ENCODE data around the gene MAP2.

MAP2 gene

GRCh38 chr2:209713219-209713618 lies 289.4 kb downstream of the MAP2 start:
- DNase-seq (ENCODE audit: low read depth in 2 of 2): no peak

- DNase-seq (ENCODE audit: low read depth in 2 of 2): no peak
These were observed 295.2 kb downstream of the MAP2 start for GRCh38 chr2:209719034-209719433.

GRCh38 chr2:209721497-209721896 lies 297.6 kb downstream of the MAP2 start:
- DNase-seq (ENCODE audit: low read depth in 2 of 2): no peak

GRCh38 chr2:209726311-209726710 lies 302.5 kb downstream of the MAP2 start:
- DNase-seq (ENCODE audit: low read depth in 2 of 2): no peak

GRCh38 chr2:209727077-209727476 lies 303.2 kb downstream of the MAP2 start:
- no peak for DNase-seq (ENCODE audit: low read depth in 2 of 2)

- no peak for DNase-seq (ENCODE audit: low read depth in 2 of 2)
These were observed 311.0 kb downstream of the MAP2 start for GRCh38 chr2:209734805-209735204.

GRCh38 chr2:209741953-209742352 lies 318.1 kb downstream of the MAP2 start:
- DNase-seq (ENCODE audit: low read depth in 2 of 2): no peak

GRCh38 chr2:209753020-209753419 lies 329.2 kb downstream of the MAP2 start:
- no peak for DNase-seq (ENCODE audit: low read depth in 2 of 2)

GRCh38 chr2:209757163-209757562 lies 333.3 kb downstream of the MAP2 start:
- no peak for DNase-seq (ENCODE audit: low read depth in 2 of 2)

GRCh38 chr2:209761566-209761965 lies 337.7 kb downstream of the MAP2 start:
- no peak for DNase-seq (ENCODE audit: low read depth in 2 of 2)

GRCh38 chr2:209762563-209762962 lies 338.7 kb downstream of the MAP2 start:
- no peak for DNase-seq (ENCODE audit: low read depth in 2 of 2)

- DNase-seq (ENCODE audit: low read depth in 2 of 2): no peak
These were observed 339.3 kb downstream of the MAP2 start for GRCh38 chr2:209763106-209763505.

- no peak for DNase-seq (ENCODE audit: low read depth in 2 of 2)
These were observed 342.8 kb downstream of the MAP2 start for GRCh38 chr2:209766613-209767012.

GRCh38 chr2:209767316-209767715 lies 343.5 kb downstream of the MAP2 start:
- DNase-seq (ENCODE audit: low read depth in 2 of 2): no peak

GRCh38 chr2:209768557-209768956 lies 344.7 kb downstream of the MAP2 start:
- no peak for DNase-seq (ENCODE audit: low read depth in 2 of 2)

- no peak for DNase-seq (ENCODE audit: low read depth in 2 of 2)
These were observed 347.8 kb downstream of the MAP2 start, which contains the start of gene UNC80 for GRCh38 chr2:209771474-209772289. Gene UNC80 (plus strand): TSS chr2:209771832. CDS start chr2:209772073, 241 bp downstream.

GRCh38 chr2:209772290-209772685 lies 348.4 kb downstream of the MAP2 start:
- DNase-seq (ENCODE audit: low read depth in 2 of 2): no peak

- DNase-seq (ENCODE audit: low read depth in 2 of 2): no peak
These were observed 349.5 kb downstream of the MAP2 start for GRCh38 chr2:209773377-209773776.

Measured in stimulated activated CD8-positive, alpha-beta memory T cell treated with anti-CD3 and anti-CD28 coated beads, Interleukin-15, amount 100 ng/mL, for 4 hours (primary cell).